ENCODE measurements around the gene MAP2K4. TPM values are rescaled to one million over a fixed set of nuclear protein-coding genes. Genes with fewer than 3 reads are reported as not detected.

MAP2K4 gene
- total RNA-seq, 3 donors from 2014 or later = 27.0 to 47.5 (median 32.7) TPM

DNA sequence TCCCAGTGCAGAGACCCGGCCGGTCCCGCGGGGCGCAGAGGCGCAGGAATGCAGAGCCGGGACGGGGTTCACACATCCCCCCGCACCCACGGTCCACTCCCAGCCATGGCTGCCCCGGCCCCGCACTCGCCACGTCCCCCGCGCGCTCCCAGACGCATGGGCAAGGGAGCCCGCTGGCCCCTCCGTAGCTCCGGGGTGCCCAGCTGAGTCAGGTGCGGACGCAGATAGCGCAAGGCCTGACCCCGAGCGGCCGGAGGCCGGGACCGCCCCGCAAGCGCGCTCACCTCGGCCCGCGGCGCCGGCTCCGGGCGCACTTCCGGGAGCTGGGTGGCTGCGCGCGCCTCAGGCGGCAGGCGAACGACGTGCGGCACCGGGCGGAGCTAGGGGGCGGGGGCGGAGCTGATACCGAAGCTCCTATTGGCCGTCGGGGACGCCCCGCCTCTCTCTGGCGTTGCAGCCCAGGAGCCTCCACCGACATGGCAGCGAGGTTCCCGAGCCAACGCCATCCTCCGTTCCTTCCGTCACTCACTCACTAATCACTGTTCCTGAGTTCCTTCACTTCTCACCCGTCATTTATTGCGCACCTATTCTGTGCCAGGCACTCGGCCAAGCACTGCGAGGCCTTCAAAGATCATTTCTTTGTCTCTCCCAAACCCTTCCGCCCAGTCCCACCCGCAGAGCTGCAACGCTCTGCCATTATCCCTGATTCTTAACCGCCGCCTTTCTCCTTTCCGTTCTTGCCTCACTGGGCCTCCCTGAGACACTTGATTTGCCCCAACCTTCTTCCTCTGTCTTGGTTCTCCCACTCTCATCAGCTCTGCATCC is 23.3 kb upstream of the MAP2K4 start, which contains the start of gene ZNF18:
Gene ZNF18 (minus strand): TSS at position 329 of the 825 bp plus-strand sequence. CDS start 4,646 bp downstream, outside the sequence.
- no peaks in the 10 kb centered on the region for H3K36me3 ChIP-seq (ENCODE audit: low read depth)
- intact Hi-C loops (cut with DNase I, micrococcal nuclease) = no loop called here
- H3K9me3 ChIP-seq = no peaks in the 10 kb centered on the region
- peaks cover 11% of the 10 kb centered on the region for H3K4me1 ChIP-seq (ENCODE audit: low read depth)
- DNase-seq (peak; percentile 98), ATAC-seq (peak; percentile 98)
- peak within 1 kb of the TSS; percentile 48 for H3K4me3 ChIP-seq
- TF ChIP-seq, protein P1, sequence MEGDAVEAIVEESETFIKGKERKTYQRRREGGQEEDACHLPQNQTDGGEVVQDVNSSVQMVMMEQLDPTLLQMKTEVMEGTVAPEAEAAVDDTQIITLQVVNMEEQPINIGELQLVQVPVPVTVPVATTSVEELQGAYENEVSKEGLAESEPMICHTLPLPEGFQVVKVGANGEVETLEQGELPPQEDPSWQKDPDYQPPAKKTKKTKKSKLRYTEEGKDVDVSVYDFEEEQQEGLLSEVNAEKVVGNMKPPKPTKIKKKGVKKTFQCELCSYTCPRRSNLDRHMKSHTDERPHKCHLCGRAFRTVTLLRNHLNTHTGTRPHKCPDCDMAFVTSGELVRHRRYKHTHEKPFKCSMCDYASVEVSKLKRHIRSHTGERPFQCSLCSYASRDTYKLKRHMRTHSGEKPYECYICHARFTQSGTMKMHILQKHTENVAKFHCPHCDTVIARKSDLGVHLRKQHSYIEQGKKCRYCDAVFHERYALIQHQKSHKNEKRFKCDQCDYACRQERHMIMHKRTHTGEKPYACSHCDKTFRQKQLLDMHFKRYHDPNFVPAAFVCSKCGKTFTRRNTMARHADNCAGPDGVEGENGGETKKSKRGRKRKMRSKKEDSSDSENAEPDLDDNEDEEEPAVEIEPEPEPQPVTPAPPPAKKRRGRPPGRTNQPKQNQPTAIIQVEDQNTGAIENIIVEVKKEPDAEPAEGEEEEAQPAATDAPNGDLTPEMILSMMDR (IDR thresholded peaks at IDR 0.05) = peak; percentile 37

DNA sequence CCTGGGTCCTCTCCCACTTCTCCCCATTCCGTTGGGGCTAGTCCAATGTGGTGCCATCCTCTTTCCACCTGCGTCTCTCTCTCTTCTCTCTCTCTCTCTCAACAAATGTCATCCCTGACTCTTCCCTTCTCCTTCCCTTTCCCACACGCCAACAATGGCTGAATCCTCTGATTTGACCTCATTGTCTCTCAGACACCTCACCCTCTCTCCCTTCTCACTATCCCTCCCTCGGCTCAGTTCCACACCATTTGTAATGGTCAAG is 22.8 kb upstream of the MAP2K4 start:
- DNase-seq (no peak), ATAC-seq (no peak)
- Histone ChIP-seq H3K36me3 (ENCODE audit: low read depth) (no peaks in the 10 kb centered on the region), H3K4me3 (peak overlapping the region; percentile 48), H3K9me3 (no peaks in the 10 kb centered on the region), H3K4me1 (ENCODE audit: low read depth) (peaks cover 11% of the 10 kb centered on the region)
- TF ChIP-seq, protein P1 (IDR thresholded peaks at IDR 0.05) = no peak
- intact Hi-C loops (cut with DNase I, micrococcal nuclease) = no loop called here

DNA sequence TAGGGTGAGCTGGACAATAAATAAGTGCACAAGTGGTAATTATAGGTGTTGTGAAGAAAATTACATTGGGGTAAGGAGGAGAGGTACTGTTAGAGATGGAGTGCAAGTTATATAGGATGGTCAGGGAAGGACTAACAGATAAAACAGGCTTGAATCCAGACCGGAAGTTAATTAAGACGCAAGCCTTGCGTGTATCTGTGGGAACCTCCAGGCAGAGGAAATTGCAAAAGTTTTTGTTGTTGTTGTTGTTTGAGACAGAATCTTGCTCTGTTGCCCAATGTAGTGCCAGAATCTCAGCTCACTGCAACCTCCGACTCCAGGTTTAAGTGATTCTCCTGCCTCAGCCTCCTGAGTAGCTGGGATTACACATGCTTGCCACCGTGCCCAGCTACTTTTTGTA is 21.0 kb upstream of the MAP2K4 start:
- ATAC-seq (no peak), DNase-seq (no peak)
- Histone ChIP-seq H3K4me1 (ENCODE audit: low read depth) (peaks cover 11% of the 10 kb centered on the region), H3K9me3 (no peaks in the 10 kb centered on the region), H3K4me3 (no peak overlapping the region), H3K36me3 (ENCODE audit: low read depth) (no peaks in the 10 kb centered on the region)
- TF ChIP-seq, protein P1 (IDR thresholded peaks at IDR 0.05) = no peak
- intact Hi-C loops (cut with DNase I, micrococcal nuclease) = no loop called here

DNA sequence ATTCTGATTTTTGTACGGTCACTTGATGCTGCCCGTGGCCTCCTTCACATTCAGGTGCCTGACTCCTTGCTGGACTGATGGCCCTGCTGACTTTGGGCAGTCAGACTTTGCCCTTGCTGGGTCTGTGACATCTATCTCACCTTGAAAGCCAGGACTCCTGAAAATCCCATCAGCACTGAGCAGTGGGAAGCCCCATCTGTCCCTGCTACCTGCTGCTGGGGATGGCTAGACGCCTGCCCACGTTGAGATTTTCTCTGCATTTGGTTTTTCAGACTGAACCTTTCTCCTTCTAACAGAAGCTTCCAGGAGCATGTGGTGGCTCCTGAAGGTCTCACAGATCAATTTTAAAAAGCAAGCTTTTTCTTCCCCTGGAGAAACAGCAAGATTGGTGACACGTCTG is 13.2 kb upstream of the MAP2K4 start:
- intact Hi-C loops (cut with DNase I, micrococcal nuclease) = no loop called here
- H3K4me1 ChIP-seq (ENCODE audit: low read depth) = no peaks in the 10 kb centered on the region
- ATAC-seq = no peak

DNA sequence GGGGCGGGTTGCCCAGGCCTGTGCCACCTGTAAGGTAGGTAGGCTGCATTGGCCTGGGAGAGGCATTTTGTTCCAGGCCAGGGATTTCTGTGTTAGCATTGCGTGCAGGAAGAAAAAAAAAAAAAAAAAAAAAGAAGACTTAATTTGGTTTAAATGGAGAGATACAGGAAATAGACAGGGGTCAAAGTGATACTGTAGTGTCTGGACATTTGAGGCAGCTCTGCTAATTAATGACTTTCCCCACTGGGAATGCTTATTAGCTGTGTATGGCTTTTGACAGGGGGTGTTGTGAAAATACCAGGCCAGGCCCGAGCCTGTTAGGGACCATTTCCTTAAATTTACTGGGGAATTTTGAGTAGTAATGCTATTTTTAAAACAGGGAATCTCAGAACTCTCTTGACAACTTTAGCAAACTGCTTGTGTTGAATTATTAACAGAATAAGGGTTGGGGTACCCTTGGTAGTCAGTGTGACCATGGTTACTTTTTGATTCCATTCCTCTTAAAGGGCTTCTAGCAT is 1.0 kb downstream of the MAP2K4 start:
- TF ChIP-seq, protein P1 (IDR thresholded peaks at IDR 0.05) = no peak
- Histone ChIP-seq H3K36me3 (ENCODE audit: low read depth) (no peaks in the 10 kb centered on the region), H3K9me3 (no peaks in the 10 kb centered on the region), H3K4me1 (ENCODE audit: low read depth) (peaks cover 13% of the 10 kb centered on the region), H3K4me3 (peak overlapping the region; percentile 98)
- DNase-seq = no peak
- ATAC-seq = no peak
- intact Hi-C loops (cut with DNase I, micrococcal nuclease) = no loop called here

More for the DNA sequence above, 13.2 kb upstream of the MAP2K4 start:
- no peak overlapping the region for H3K4me3 ChIP-seq
- no peaks in the 10 kb centered on the region for H3K9me3 ChIP-seq
- TF ChIP-seq, protein P1 (IDR thresholded peaks at IDR 0.05) = no peak
- H3K36me3 ChIP-seq (ENCODE audit: low read depth) = no peaks in the 10 kb centered on the region
- no peak for DNase-seq

Measured in mucosa of descending colon (tissue), 3 donors.